ENCODE measurements around the gene TPRA1.

The TPRA1 gene

DNA sequence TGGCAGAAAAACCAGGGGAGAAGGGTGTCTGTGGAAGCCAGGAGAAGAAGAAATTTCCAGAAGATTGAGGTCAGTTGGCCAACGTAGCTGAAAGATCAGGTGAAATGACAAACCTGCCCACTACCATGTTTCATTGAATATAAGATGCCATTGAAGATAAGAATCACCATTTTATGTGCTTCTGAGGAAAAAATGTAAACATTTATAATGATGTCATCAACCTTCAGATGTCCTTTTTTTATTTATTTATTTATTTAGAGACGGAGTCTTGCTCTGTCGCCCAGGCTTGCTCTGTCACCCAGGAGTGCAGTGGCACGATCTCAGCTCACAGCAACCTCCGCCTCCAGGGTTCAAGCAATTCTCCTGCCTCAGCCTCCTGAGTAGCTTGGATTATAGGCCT is 33.5 kb upstream of the TPRA1 start:
- Histone ChIP-seq H3K4me1 (ENCODE audit: control extremely low read depth in 1 of 4, control insufficient read depth in 4 of 4, insufficient read depth in 4 of 4, low read length in 3 of 4) (peaks cover 0 to 3% (median 1%) of the 10 kb centered on the region in 4 experiments), H3K27me3 (replicated peaks in 2 of 5; ENCODE audit: control insufficient read depth in 4 of 5, insufficient read depth in 5 of 5, low read length in 4 of 5) (peaks cover 0 to 12% (median 8%) of the 10 kb centered on the region in 5 experiments), H3K36me3 (ENCODE audit: control insufficient read depth in 4 of 4, insufficient read depth in 4 of 4, low read length in 3 of 4) (peaks cover 18 to 41% (median 27%) of the 10 kb centered on the region in 4 experiments), H3K27ac (ENCODE audit: insufficient read depth in 1 of 2, low read depth in 1 of 2, low read length in 2 of 2, poor library complexity in 1 of 2, severe bottlenecking in 2 of 2) (no peak overlapping the region), H3K4me3 (ENCODE audit: control insufficient read depth in 1 of 7, extremely low read depth in 1 of 7, insufficient read depth in 4 of 7, low read depth in 2 of 7, low read length in 6 of 7) (no peak overlapping the region), H3K9me3 (ENCODE audit: control extremely low read depth in 1 of 5, control insufficient read depth in 4 of 5, insufficient read depth in 2 of 5, low read depth in 1 of 5, low read length in 4 of 5) (no peaks in the 10 kb centered on the region)
- CTCF ChIA-PET = interaction anchor here (0.6 to 1.5 kb wide), 2 partner anchors 12 to 442 kb away, joined by 3 read pairs; no protein-coding TSS in a partner anchor
- no peak for DNase-seq
- WGBS (ENCODE audit: insufficient coverage) = 92% methylated on average over 2 of the region's 5 CpGs
- POLR2A ChIA-PET = no interaction called here

DNA sequence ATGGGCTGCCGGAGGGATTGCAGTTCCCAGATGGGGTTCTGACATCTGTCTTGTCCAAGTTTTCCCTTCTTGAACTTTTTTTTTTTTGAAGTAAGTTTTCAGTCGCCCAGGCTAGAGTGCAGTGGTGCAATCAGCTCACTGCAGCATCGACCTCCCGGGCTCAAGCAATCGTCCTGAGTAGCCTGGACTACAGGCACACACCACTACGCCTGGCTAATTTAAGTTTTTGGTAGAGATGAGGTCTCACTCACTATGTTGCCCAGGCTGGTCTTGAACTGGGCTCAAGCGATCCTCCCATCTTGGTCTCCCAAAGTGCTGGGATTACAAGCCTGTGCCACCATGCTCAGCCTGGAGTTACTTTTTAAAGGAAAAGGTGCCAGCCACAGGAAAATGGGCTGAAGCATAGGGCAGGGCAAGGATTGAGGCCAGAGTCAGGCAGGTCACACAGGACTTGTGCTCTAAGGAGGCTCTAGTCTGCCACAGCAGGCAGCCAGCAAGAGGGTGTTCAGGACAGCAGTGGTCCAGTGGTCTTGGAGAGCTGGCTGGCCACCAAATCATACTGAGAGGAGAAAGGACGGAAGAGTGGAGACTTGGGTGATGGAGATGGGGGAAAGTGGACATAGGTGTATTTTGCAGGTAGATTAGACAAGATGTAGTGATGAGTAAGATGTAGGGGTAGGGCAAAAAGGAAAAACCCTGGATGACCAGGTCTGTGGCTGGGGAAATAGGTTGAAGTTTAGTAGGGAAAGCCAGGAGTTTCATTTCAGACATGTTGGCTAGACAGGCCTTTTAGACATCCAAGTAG is 32.4 kb upstream of the TPRA1 start:
- Histone ChIP-seq H3K4me3 (ENCODE audit: control insufficient read depth in 1 of 7, extremely low read depth in 1 of 7, insufficient read depth in 4 of 7, low read depth in 2 of 7, low read length in 6 of 7) (no peak overlapping the region), H3K36me3 (ENCODE audit: control insufficient read depth in 4 of 4, insufficient read depth in 4 of 4, low read length in 3 of 4) (peaks cover 25 to 52% (median 36%) of the 10 kb centered on the region in 4 experiments), H3K9me3 (ENCODE audit: control extremely low read depth in 1 of 5, control insufficient read depth in 4 of 5, insufficient read depth in 2 of 5, low read depth in 1 of 5, low read length in 4 of 5) (no peaks in the 10 kb centered on the region), H3K27me3 (replicated peaks in 2 of 5; ENCODE audit: control insufficient read depth in 4 of 5, insufficient read depth in 5 of 5, low read length in 4 of 5) (peaks cover 0 to 4% (median under 1%) of the 10 kb centered on the region in 5 experiments), H3K4me1 (ENCODE audit: control extremely low read depth in 1 of 4, control insufficient read depth in 4 of 4, insufficient read depth in 4 of 4, low read length in 3 of 4) (no peaks in the 10 kb centered on the region), H3K27ac (ENCODE audit: insufficient read depth in 1 of 2, low read depth in 1 of 2, low read length in 2 of 2, poor library complexity in 1 of 2, severe bottlenecking in 2 of 2) (no peak overlapping the region)
- ChIA-PET POLR2A (no interaction called here), CTCF (interaction anchor here (0.6 kb wide), 1 partner anchor 24 kb away, joined by 4 read pairs; no protein-coding TSS in a partner anchor)
- 95% methylated on average over 8 of the region's 8 CpGs for WGBS (ENCODE audit: insufficient coverage)
- no peak for DNase-seq

DNA sequence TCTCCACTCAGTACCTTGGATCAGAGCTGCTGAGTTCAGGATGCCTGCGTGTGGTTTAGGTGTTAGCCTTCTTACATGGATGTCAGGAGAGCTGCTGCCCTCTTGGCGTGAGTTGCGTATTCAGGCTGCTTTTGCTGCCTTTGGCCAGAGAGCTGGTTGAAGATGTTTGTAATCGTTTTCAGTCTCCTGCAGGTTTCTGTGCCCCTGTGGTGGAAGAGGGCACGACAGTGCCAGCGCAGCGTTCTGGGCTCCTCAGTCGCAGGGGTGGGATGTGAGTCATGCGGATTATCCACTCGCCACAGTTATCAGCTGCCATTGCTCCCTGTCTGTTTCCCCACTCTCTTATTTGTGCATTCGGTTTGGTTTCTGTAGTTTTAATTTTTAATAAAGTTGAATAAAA is 31.5 kb upstream of the TPRA1 start:
- ChIA-PET CTCF (interaction anchor here (0.6 kb wide), 1 partner anchor 25 kb away, joined by 4 read pairs; no protein-coding TSS in a partner anchor), POLR2A (no interaction called here)
- DNase-seq = no peak
- H3K27ac ChIP-seq (ENCODE audit: insufficient read depth in 1 of 2, low read depth in 1 of 2, low read length in 2 of 2, poor library complexity in 1 of 2, severe bottlenecking in 2 of 2) = no peak overlapping the region
- H3K9me3 ChIP-seq (ENCODE audit: control extremely low read depth in 1 of 5, control insufficient read depth in 4 of 5, insufficient read depth in 2 of 5, low read depth in 1 of 5, low read length in 4 of 5) = no peaks in the 10 kb centered on the region
- H3K27me3 ChIP-seq (replicated peaks in 2 of 5; ENCODE audit: control insufficient read depth in 4 of 5, insufficient read depth in 5 of 5, low read length in 4 of 5) = peaks cover 0 to 3% (median 0%) of the 10 kb centered on the region in 5 experiments
- no peaks in the 10 kb centered on the region for H3K4me1 ChIP-seq (ENCODE audit: control extremely low read depth in 1 of 4, control insufficient read depth in 4 of 4, insufficient read depth in 4 of 4, low read length in 3 of 4)
- H3K4me3 ChIP-seq (ENCODE audit: control insufficient read depth in 1 of 7, extremely low read depth in 1 of 7, insufficient read depth in 4 of 7, low read depth in 2 of 7, low read length in 6 of 7) = no peak overlapping the region
- WGBS (ENCODE audit: insufficient coverage) = 98% methylated on average over 8 of the region's 11 CpGs
- H3K36me3 ChIP-seq (ENCODE audit: control insufficient read depth in 4 of 4, insufficient read depth in 4 of 4, low read length in 3 of 4) = peaks cover 27 to 61% (median 44%) of the 10 kb centered on the region in 4 experiments

DNA sequence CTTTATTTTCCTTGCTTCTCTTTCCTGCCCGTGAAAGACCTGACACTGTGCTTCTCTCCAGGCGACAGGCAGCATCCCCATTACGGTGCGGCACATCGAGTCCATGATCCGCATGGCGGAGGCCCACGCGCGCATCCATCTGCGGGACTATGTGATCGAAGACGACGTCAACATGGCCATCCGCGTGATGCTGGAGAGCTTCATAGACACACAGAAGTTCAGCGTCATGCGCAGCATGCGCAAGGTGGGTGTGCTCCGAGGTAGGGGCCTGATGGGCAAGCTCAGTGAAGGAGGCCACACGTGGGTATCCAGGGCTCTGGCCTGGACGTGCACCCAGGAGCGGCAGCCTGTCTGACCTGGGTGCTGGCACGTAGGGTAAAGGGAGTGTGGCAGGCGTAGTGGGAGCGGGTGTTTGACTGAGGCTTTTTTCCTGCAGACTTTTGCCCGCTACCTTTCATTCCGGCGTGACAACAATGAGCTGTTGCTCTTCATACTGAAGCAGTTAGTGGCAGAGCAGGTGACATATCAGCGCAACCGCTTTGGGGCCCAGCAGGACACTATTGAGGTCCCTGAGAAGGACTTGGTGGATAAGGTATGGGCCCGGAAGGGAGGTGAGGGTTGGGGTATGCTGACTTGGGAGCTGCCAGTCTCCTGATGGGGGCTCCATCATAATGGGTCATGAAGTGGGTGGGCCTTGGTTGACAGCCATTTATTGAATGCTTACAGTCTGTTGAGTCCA is 30.3 kb upstream of the TPRA1 start:
- Histone ChIP-seq H3K9me3 (ENCODE audit: control extremely low read depth in 1 of 5, control insufficient read depth in 4 of 5, insufficient read depth in 2 of 5, low read depth in 1 of 5, low read length in 4 of 5) (no peaks in the 10 kb centered on the region), H3K4me3 (ENCODE audit: control insufficient read depth in 1 of 7, extremely low read depth in 1 of 7, insufficient read depth in 4 of 7, low read depth in 2 of 7, low read length in 6 of 7) (no peak overlapping the region), H3K36me3 (ENCODE audit: control insufficient read depth in 4 of 4, insufficient read depth in 4 of 4, low read length in 3 of 4) (peaks cover 29 to 73% (median 56%) of the 10 kb centered on the region in 4 experiments), H3K27ac (ENCODE audit: insufficient read depth in 1 of 2, low read depth in 1 of 2, low read length in 2 of 2, poor library complexity in 1 of 2, severe bottlenecking in 2 of 2) (no peak overlapping the region), H3K4me1 (ENCODE audit: control extremely low read depth in 1 of 4, control insufficient read depth in 4 of 4, insufficient read depth in 4 of 4, low read length in 3 of 4) (no peaks in the 10 kb centered on the region), H3K27me3 (replicated peaks in 2 of 5; ENCODE audit: control insufficient read depth in 4 of 5, insufficient read depth in 5 of 5, low read length in 4 of 5) (no peaks in the 10 kb centered on the region)
- CTCF ChIA-PET = no interaction called here
- WGBS (ENCODE audit: insufficient coverage) = 99% methylated on average over 31 of the region's 32 CpGs
- POLR2A ChIA-PET = no interaction called here
- DNase-seq = no peak

DNA sequence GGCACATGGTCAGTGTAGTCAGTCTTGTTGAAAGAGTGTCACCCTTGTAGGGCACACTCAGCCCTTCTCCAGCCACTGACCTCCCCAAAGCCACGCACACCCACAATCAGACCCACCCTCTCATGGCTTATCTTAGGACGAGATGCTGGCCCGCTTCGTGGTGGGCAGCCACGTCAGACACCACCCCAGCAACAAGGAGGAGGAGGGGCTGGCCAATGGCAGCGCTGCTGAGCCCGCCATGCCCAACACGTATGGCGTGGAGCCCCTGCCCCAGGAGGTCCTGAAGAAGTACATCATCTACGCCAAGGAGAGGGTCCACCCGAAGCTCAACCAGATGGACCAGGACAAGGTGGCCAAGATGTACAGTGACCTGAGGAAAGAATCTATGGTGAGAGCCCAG is 28.4 kb upstream of the TPRA1 start:
- Histone ChIP-seq H3K4me1 (ENCODE audit: control extremely low read depth in 1 of 4, control insufficient read depth in 4 of 4, insufficient read depth in 4 of 4, low read length in 3 of 4) (no peaks in the 10 kb centered on the region), H3K4me3 (ENCODE audit: control insufficient read depth in 1 of 7, extremely low read depth in 1 of 7, insufficient read depth in 4 of 7, low read depth in 2 of 7, low read length in 6 of 7) (no peak overlapping the region), H3K27ac (ENCODE audit: insufficient read depth in 1 of 2, low read depth in 1 of 2, low read length in 2 of 2, poor library complexity in 1 of 2, severe bottlenecking in 2 of 2) (no peak overlapping the region), H3K36me3 (ENCODE audit: control insufficient read depth in 4 of 4, insufficient read depth in 4 of 4, low read length in 3 of 4) (peaks cover 45 to 93% (median 73%) of the 10 kb centered on the region in 4 experiments), H3K27me3 (replicated peaks in 2 of 5; ENCODE audit: control insufficient read depth in 4 of 5, insufficient read depth in 5 of 5, low read length in 4 of 5) (no peaks in the 10 kb centered on the region), H3K9me3 (ENCODE audit: control extremely low read depth in 1 of 5, control insufficient read depth in 4 of 5, insufficient read depth in 2 of 5, low read depth in 1 of 5, low read length in 4 of 5) (no peaks in the 10 kb centered on the region)
- ChIA-PET CTCF (no interaction called here), POLR2A (no interaction called here)
- 97% methylated on average over 9 of the region's 11 CpGs for WGBS (ENCODE audit: insufficient coverage)
- DNase-seq = no peak

DNA sequence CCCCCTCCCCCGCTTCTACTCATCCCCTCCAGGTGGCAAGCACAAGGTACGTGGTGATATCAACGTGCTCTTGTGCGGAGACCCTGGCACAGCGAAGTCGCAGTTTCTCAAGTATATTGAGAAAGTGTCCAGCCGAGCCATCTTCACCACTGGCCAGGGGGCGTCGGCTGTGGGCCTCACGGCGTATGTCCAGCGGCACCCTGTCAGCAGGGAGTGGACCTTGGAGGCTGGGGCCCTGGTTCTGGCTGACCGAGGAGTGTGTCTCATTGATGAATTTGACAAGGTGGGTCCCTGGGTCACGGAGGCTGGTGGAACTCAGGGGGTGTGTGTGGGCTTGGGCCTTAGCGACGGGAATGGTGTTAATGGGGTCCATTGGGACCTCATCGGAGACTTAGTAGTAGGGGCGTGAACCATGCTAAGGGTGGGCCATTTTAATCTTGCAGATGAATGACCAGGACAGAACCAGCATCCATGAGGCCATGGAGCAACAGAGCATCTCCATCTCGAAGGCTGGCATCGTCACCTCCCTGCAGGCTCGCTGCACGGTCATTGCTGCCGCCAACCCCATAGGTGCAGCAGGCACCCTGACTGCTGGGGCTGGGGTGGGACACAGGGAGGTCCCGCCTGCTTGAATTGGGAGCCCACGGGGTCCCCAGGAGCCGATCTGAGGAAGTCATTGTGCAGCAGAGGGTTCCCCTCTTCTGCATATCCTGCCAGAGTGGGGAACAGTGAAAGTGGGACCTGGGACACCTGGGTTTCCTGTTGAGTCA is 26.5 kb upstream of the TPRA1 start:
- ChIA-PET CTCF (no interaction called here), POLR2A (no interaction called here)
- H3K36me3 ChIP-seq (ENCODE audit: control insufficient read depth in 4 of 4, insufficient read depth in 4 of 4, low read length in 3 of 4) = peaks cover 43 to 99% (median 83%) of the 10 kb centered on the region in 4 experiments
- DNase-seq = no peak
- H3K4me1 ChIP-seq (ENCODE audit: control extremely low read depth in 1 of 4, control insufficient read depth in 4 of 4, insufficient read depth in 4 of 4, low read length in 3 of 4) = no peaks in the 10 kb centered on the region
- no peak overlapping the region for H3K27ac ChIP-seq (ENCODE audit: insufficient read depth in 1 of 2, low read depth in 1 of 2, low read length in 2 of 2, poor library complexity in 1 of 2, severe bottlenecking in 2 of 2)
- H3K27me3 ChIP-seq (replicated peaks in 2 of 5; ENCODE audit: control insufficient read depth in 4 of 5, insufficient read depth in 5 of 5, low read length in 4 of 5) = no peaks in the 10 kb centered on the region
- WGBS (ENCODE audit: insufficient coverage) = 98% methylated on average over 26 of the region's 26 CpGs
- H3K9me3 ChIP-seq (ENCODE audit: control extremely low read depth in 1 of 5, control insufficient read depth in 4 of 5, insufficient read depth in 2 of 5, low read depth in 1 of 5, low read length in 4 of 5) = no peaks in the 10 kb centered on the region
- no peak overlapping the region for H3K4me3 ChIP-seq (ENCODE audit: control insufficient read depth in 1 of 7, extremely low read depth in 1 of 7, insufficient read depth in 4 of 7, low read depth in 2 of 7, low read length in 6 of 7)

All from common myeloid progenitor, CD34-positive (primary cell).